ENCODE results near the gene SLC18B1. TPM values are rescaled to one million over a fixed set of nuclear protein-coding genes. Genes with fewer than 3 reads are reported as not detected.

SLC18B1 gene
- total RNA-seq, 2 experiments from 2014 or later: 5.8 to 6.0 TPM

DNA sequence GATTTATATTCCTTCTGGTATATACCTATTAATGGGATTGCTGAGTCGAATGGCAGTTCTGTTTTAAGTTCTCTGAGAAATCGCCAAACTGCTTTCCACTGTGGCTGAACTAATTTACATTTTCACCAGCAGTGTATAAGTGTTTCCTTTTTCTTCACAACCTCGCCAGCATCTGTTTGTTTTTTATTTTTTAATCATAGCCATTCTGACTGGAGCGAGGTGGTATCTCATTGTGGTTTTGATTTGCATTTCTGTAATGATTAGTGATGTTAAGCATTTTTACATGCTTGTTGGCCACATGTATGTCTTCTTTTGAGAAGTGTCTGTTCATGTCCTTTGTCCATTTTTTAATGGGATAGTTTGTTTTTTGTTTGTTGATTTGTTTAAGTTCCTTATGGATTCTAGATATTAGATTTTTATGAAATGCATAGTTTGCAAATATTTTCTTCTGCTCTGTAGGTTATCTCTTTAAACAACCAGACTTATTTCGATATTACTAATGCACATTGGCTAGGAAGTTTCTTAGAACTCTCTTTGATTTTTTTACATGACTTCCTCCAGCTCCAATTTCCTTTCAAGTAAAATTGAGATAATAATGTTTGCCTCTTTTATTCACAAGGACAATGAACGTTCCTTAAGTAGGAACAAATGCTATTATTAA, 72.4 kb downstream of the SLC18B1 start:
- Histone ChIP-seq H3K4me3 (ENCODE audit: low read depth, low read length, poor library complexity, severe bottlenecking) (no peak overlapping the region), H3K4me1 (ENCODE audit: insufficient read depth, low read length, poor library complexity, severe bottlenecking) (peaks cover 7% of the 10 kb centered on the region), H3K9me3 (ENCODE audit: low read length) (no peaks in the 10 kb centered on the region), H2AFZ (ENCODE audit: low read length) (peak overlapping the region; percentile 45; the same call in 1 of the 2 replicates), H3K79me2 (ENCODE audit: insufficient read depth, low read depth, low read length) (no peaks in the 10 kb centered on the region), H3K36me3 (ENCODE audit: insufficient read depth, low read length) (no peaks in the 10 kb centered on the region), H3K9me2 (ENCODE audit: insufficient read depth, low read length) (no peaks in the 10 kb centered on the region), H3K4me2 (ENCODE audit: low read length) (peak overlapping the region; percentile 10; the same call in 1 of the 2 replicates), H3K27ac (ENCODE audit: low read depth, low read length, poor library complexity, severe bottlenecking) (no peak overlapping the region), H4K20me1 (ENCODE audit: insufficient read depth, low read length) (no peaks in the 10 kb centered on the region)
- no TSS peak for BruUV-seq (replicated peaks)
- intact Hi-C loops (cut with micrococcal nuclease; ENCODE audit: unreplicated experiment): no loop called here
- no peak for DNase-seq (ENCODE audit: low spot score)
- TF ChIP-seq, protein P1, sequence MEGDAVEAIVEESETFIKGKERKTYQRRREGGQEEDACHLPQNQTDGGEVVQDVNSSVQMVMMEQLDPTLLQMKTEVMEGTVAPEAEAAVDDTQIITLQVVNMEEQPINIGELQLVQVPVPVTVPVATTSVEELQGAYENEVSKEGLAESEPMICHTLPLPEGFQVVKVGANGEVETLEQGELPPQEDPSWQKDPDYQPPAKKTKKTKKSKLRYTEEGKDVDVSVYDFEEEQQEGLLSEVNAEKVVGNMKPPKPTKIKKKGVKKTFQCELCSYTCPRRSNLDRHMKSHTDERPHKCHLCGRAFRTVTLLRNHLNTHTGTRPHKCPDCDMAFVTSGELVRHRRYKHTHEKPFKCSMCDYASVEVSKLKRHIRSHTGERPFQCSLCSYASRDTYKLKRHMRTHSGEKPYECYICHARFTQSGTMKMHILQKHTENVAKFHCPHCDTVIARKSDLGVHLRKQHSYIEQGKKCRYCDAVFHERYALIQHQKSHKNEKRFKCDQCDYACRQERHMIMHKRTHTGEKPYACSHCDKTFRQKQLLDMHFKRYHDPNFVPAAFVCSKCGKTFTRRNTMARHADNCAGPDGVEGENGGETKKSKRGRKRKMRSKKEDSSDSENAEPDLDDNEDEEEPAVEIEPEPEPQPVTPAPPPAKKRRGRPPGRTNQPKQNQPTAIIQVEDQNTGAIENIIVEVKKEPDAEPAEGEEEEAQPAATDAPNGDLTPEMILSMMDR (conservative IDR thresholded peaks at IDR 0.05; ENCODE audit: low read length): no peak
- no peak for TF ChIP-seq EZH2phosphoT487 (IDR thresholded peaks at IDR 0.05; ENCODE audit: borderline replicate concordance, low read depth, low read length)
- POLR2A ChIA-PET: interaction anchor here (1.0 kb wide), 1 partner anchor 31 kb away, joined by 3 read pairs; the partner anchor contains the start of gene VNN2
- CTCF ChIA-PET (ENCODE audit: unreplicated experiment): no interaction called here

DNA sequence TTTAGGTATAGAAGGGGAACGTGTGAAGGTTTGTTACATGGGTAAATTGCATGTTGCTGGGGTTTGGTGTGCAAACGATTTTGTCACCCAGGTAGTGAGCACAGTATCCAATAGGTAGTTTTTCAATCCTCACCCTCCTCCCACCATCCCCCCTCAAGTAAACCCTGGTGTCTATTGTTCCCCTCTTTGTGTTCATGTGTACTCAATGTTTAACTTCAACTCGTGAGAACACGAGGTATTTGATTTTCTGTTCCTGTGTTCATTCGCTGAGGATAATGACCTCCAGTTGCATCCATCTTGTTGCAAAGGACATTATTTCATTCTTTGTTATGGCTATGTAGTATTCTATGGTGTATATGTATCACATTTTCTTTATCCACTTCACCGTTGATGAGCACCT, 73.0 kb downstream of the SLC18B1 start:
- intact Hi-C loops (cut with micrococcal nuclease; ENCODE audit: unreplicated experiment): no loop called here
- no TSS peak for BruUV-seq (replicated peaks)
- Histone ChIP-seq H3K9me2 (ENCODE audit: insufficient read depth, low read length) (no peaks in the 10 kb centered on the region), H4K20me1 (ENCODE audit: insufficient read depth, low read length) (no peaks in the 10 kb centered on the region), H3K4me3 (ENCODE audit: low read depth, low read length, poor library complexity, severe bottlenecking) (no peak overlapping the region), H3K27ac (ENCODE audit: low read depth, low read length, poor library complexity, severe bottlenecking) (no peak overlapping the region), H3K36me3 (ENCODE audit: insufficient read depth, low read length) (no peaks in the 10 kb centered on the region), H3K79me2 (ENCODE audit: insufficient read depth, low read depth, low read length) (no peaks in the 10 kb centered on the region), H3K4me2 (ENCODE audit: low read length) (peak overlapping the region; percentile 10; the same call in 1 of the 2 replicates), H3K9me3 (ENCODE audit: low read length) (no peaks in the 10 kb centered on the region), H3K4me1 (ENCODE audit: insufficient read depth, low read length, poor library complexity, severe bottlenecking) (peaks cover 7% of the 10 kb centered on the region), H2AFZ (ENCODE audit: low read length) (peak overlapping the region; percentile 45; the same call in 1 of the 2 replicates)
- ChIA-PET CTCF (ENCODE audit: unreplicated experiment) (no interaction called here), POLR2A (interaction anchor here (0.7 to 2.0 kb wide), 4 partner anchors 10 to 85 kb away, joined by 3 to 13 read pairs (median 3); no protein-coding TSS in a partner anchor)
- TF ChIP-seq, protein P1 (conservative IDR thresholded peaks at IDR 0.05; ENCODE audit: low read length): no peak
- no peak for TF ChIP-seq EZH2phosphoT487 (IDR thresholded peaks at IDR 0.05; ENCODE audit: borderline replicate concordance, low read depth, low read length)
- DNase-seq (ENCODE audit: low spot score): no peak
